HepG2 (cell line): ENCODE results near the gene TAB3. TPM values are rescaled to one million over a fixed set of nuclear protein-coding genes. Genes with fewer than 3 reads are reported as not detected.

Experiments used
- GZF1 ChIP-seq: sonication (generic); formaldehyde crosslinking; IDR thresholded peaks from 2 replicates; pipeline ENCODE4 v1.5.1; 2020; ENCODE audit warnings: mild to moderate bottlenecking, missing genetic modification reagents
- NR2F6 ChIP-seq, 2 experiments: IDR thresholded peaks; 2 replicates each; pipeline ENCODE4 v1.6.1; 2016; ENCODE audit warnings: antibody characterized with exemption in 1 of 2, mild to moderate bottlenecking in 1 of 2
- PHF8 ChIP-seq: sonication (generic); formaldehyde crosslinking; IDR thresholded peaks from 2 replicates; pipeline ENCODE4 v1.5.0; 2020; ENCODE audit warnings: missing genetic modification reagents
- SRY ChIP-seq: sonication (generic); formaldehyde crosslinking; IDR thresholded peaks from 2 replicates; pipeline ENCODE4 v1.8.0; 2022; ENCODE audit warnings: mild to moderate bottlenecking, missing genetic modification reagents
- ZNF746 ChIP-seq: sonication (generic); formaldehyde crosslinking; IDR thresholded peaks from 2 replicates; pipeline ENCODE4 v1.8.0; 2022; ENCODE audit warnings: mild to moderate bottlenecking, missing genetic modification reagents
- polyA plus RNA-seq, 8 experiments: library from polyadenylated mRNA; depleted of rRNA in 3 of 8; stranded (reverse) in 7 of 8; unstranded in 1 of 8; fragments of >200 nt; fragmentation: Illumina TruSeq in 4 of 8; extraction: Trizol in 4 of 8; gene quantifications; 2 replicates each; pipeline versions ENCODE4 v1.2.1 to v1.2.3, GENCODE V29; 2011 to 2016; ENCODE audit warnings: low read depth in 4 of 8, missing spikeins in 1 of 8, mixed read lengths in 1 of 8; ENCODE audit not compliant: insufficient read depth in 1 of 8
- total RNA-seq, 5 experiments: library from RNA; depleted of rRNA; stranded (reverse); fragments of >200 nt; fragmentation: Illumina TruSeq; extraction: Trizol; gene quantifications; 2 replicates each; pipeline ENCODE4 v1.2.3, GENCODE V29; 2016; ENCODE audit warnings: low read depth in 1 of 5
- TF ChIP-seq, protein P1 (sequence below): sonication (generic); formaldehyde crosslinking; conservative IDR thresholded peaks from 2 replicates; pipeline ENCODE4 v1.4.0; 2020; ENCODE audit warnings: missing genetic modification reagents
- TF ChIP-seq, protein P2 (sequence below): IDR thresholded peaks from 2 replicates; pipeline ENCODE4 v1.6.1; 2016; ENCODE audit warnings: low read depth, missing genetic modification reagents, missing compliant biosample characterization
- TF ChIP-seq, protein P3 (sequence below): sonication (generic); formaldehyde crosslinking; IDR thresholded peaks from 2 replicates; pipeline ENCODE4 v1.5.1; 2020; ENCODE audit warnings: mild to moderate bottlenecking, missing genetic modification reagents, borderline replicate concordance

Gene TAB3
- total and polyA plus RNA-seq, 2 of the 13 experiments (the other 11 are each of a cell fraction or from before 2014, with no cell fraction given) = 27.2 to 59.8 TPM

DNA sequence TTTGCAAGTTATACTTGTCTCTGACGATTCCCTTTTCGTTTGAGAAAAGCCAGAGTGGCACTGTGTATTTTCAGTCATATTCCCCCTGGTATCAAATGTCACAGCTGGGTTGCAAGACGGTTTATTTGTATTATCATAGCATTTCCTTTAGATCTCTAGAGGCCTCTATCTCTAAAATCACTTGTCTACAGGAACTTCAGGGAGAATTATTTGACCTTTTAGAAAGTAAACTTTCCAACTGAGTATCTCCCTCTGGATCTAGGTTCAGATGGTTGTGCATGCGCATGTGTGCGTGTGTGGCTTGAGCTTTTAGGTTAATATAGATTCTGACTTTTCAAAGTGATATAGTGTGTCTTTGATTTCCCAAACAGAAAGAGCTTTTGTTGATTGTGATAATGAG is 15.1 kb upstream of the TAB3 start (continued):
- TF ChIP-seq, protein P1, sequence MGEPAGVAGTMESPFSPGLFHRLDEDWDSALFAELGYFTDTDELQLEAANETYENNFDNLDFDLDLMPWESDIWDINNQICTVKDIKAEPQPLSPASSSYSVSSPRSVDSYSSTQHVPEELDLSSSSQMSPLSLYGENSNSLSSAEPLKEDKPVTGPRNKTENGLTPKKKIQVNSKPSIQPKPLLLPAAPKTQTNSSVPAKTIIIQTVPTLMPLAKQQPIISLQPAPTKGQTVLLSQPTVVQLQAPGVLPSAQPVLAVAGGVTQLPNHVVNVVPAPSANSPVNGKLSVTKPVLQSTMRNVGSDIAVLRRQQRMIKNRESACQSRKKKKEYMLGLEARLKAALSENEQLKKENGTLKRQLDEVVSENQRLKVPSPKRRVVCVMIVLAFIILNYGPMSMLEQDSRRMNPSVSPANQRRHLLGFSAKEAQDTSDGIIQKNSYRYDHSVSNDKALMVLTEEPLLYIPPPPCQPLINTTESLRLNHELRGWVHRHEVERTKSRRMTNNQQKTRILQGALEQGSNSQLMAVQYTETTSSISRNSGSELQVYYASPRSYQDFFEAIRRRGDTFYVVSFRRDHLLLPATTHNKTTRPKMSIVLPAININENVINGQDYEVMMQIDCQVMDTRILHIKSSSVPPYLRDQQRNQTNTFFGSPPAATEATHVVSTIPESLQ (CRISPR knock-in tag) = no peak
- no peak for TF ChIP-seq SRY (CRISPR knock-in tag)
- TF ChIP-seq, protein P2, sequence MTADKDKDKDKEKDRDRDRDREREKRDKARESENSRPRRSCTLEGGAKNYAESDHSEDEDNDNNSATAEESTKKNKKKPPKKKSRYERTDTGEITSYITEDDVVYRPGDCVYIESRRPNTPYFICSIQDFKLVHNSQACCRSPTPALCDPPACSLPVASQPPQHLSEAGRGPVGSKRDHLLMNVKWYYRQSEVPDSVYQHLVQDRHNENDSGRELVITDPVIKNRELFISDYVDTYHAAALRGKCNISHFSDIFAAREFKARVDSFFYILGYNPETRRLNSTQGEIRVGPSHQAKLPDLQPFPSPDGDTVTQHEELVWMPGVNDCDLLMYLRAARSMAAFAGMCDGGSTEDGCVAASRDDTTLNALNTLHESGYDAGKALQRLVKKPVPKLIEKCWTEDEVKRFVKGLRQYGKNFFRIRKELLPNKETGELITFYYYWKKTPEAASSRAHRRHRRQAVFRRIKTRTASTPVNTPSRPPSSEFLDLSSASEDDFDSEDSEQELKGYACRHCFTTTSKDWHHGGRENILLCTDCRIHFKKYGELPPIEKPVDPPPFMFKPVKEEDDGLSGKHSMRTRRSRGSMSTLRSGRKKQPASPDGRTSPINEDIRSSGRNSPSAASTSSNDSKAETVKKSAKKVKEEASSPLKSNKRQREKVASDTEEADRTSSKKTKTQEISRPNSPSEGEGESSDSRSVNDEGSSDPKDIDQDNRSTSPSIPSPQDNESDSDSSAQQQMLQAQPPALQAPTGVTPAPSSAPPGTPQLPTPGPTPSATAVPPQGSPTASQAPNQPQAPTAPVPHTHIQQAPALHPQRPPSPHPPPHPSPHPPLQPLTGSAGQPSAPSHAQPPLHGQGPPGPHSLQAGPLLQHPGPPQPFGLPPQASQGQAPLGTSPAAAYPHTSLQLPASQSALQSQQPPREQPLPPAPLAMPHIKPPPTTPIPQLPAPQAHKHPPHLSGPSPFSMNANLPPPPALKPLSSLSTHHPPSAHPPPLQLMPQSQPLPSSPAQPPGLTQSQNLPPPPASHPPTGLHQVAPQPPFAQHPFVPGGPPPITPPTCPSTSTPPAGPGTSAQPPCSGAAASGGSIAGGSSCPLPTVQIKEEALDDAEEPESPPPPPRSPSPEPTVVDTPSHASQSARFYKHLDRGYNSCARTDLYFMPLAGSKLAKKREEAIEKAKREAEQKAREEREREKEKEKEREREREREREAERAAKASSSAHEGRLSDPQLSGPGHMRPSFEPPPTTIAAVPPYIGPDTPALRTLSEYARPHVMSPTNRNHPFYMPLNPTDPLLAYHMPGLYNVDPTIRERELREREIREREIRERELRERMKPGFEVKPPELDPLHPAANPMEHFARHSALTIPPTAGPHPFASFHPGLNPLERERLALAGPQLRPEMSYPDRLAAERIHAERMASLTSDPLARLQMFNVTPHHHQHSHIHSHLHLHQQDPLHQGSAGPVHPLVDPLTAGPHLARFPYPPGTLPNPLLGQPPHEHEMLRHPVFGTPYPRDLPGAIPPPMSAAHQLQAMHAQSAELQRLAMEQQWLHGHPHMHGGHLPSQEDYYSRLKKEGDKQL (CRISPR knock-in tag) = peak; percentile 74; the same call in 1 of the 2 replicates
- TF ChIP-seq PHF8 (CRISPR knock-in tag) = no peak
- peak; percentile 87 for TF ChIP-seq NR2F6 (IDR thresholded peaks at IDR 0.05)
- TF ChIP-seq NR2F6 (CRISPR knock-in tag; IDR thresholded peaks at IDR 0.05) = peak; percentile 79
- TF ChIP-seq, protein P3, sequence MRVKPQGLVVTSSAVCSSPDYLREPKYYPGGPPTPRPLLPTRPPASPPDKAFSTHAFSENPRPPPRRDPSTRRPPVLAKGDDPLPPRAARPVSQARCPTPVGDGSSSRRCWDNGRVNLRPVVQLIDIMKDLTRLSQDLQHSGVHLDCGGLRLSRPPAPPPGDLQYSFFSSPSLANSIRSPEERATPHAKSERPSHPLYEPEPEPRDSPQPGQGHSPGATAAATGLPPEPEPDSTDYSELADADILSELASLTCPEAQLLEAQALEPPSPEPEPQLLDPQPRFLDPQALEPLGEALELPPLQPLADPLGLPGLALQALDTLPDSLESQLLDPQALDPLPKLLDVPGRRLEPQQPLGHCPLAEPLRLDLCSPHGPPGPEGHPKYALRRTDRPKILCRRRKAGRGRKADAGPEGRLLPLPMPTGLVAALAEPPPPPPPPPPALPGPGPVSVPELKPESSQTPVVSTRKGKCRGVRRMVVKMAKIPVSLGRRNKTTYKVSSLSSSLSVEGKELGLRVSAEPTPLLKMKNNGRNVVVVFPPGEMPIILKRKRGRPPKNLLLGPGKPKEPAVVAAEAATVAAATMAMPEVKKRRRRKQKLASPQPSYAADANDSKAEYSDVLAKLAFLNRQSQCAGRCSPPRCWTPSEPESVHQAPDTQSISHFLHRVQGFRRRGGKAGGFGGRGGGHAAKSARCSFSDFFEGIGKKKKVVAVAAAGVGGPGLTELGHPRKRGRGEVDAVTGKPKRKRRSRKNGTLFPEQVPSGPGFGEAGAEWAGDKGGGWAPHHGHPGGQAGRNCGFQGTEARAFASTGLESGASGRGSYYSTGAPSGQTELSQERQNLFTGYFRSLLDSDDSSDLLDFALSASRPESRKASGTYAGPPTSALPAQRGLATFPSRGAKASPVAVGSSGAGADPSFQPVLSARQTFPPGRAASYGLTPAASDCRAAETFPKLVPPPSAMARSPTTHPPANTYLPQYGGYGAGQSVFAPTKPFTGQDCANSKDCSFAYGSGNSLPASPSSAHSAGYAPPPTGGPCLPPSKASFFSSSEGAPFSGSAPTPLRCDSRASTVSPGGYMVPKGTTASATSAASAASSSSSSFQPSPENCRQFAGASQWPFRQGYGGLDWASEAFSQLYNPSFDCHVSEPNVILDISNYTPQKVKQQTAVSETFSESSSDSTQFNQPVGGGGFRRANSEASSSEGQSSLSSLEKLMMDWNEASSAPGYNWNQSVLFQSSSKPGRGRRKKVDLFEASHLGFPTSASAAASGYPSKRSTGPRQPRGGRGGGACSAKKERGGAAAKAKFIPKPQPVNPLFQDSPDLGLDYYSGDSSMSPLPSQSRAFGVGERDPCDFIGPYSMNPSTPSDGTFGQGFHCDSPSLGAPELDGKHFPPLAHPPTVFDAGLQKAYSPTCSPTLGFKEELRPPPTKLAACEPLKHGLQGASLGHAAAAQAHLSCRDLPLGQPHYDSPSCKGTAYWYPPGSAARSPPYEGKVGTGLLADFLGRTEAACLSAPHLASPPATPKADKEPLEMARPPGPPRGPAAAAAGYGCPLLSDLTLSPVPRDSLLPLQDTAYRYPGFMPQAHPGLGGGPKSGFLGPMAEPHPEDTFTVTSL (CRISPR knock-in tag) = peak; percentile 47; the same call in 1 of the 2 replicates
- no peak for TF ChIP-seq ZNF746 (CRISPR knock-in tag)
- no peak for TF ChIP-seq GZF1
